GM12872 (cell line): Measurements from ENCODE around the gene UCP3.
A peak's percentile ranks its signal among the peaks of the same experiment; 100 is the strongest.

Experiments used
- CTCF ChIP-seq: IDR thresholded peaks from 3 replicates; pipeline ENCODE4 v1.5.1; 2011; ENCODE audit warnings: low read depth, mild to moderate bottlenecking, low read length, moderate library complexity; ENCODE audit not compliant: insufficient read depth

The UCP3 gene

GRCh38 chr11:73997120-73997770, 11.6 kb downstream of the UCP3 start:
- TF ChIP-seq CTCF: no peak; the same call in 2 of the 3 replicates

- no peak for TF ChIP-seq CTCF
Measured at GRCh38 chr11:73996161-73996747, 12.6 kb downstream of the UCP3 start.

- TF ChIP-seq CTCF: no peak
Measured at GRCh38 chr11:73995731-73996130, 13.2 kb downstream of the UCP3 start.

GRCh38 chr11:73995247-73995646, 13.6 kb downstream of the UCP3 start:
- TF ChIP-seq CTCF: no peak

- no peak for TF ChIP-seq CTCF
Measured at GRCh38 chr11:73991471-73992006, 17.3 kb downstream of the UCP3 start.

- TF ChIP-seq CTCF: no peak
Measured at GRCh38 chr11:73990730-73991129, 18.2 kb downstream of the UCP3 start.

- peak; percentile 37; the same call in 1 of the 3 replicates for TF ChIP-seq CTCF
Measured at GRCh38 chr11:73989156-73989555, 19.7 kb downstream of the UCP3 start.
